Measurements from ENCODE around the gene RIPOR3. TPM values are rescaled to one million over a fixed set of nuclear protein-coding genes. Genes with fewer than 3 reads are reported as not detected.

RIPOR3 gene
- total and polyA plus RNA-seq, 9 of the 15 experiments (the other 6 are each of a cell fraction or from before 2014, with no cell fraction given) = 3.3 to 62.7 (median 21.4) TPM

DNA sequence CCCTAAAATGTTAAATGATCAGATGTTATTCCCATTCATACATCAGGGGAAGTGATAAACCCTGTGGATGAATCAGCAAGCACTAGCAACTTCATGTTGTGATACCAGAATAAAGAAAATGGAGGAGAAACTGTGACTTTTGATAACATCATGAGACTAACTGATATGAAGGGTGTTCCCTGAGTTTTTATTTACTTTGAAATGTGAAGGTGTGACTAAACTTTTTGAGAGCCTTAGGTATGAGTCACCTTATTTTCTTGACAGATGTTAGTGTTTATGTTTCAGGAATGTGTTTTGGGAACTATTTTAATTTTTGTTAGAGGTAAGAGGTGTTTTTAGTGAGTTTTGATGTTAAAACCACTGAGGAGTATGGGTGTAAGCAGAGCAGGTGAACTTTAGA, 44.5 kb upstream of the RIPOR3 start (continued):
- TF ChIP-seq CHD4 (IDR thresholded peaks at IDR 0.05; ENCODE audit: insufficient read depth, insufficient replicate concordance, low read depth, low read length, poor library complexity, severe bottlenecking) (no peak), C11orf30 (IDR thresholded peaks at IDR 0.05; ENCODE audit: low read depth) (0 out of 2 replicates have a peak, but pooled peaks have one; percentile 34), ZNF766 (CRISPR knock-in tag; conservative IDR thresholded peaks at IDR 0.05) (peak; percentile 52; the same call in 1 of the 2 replicates), EP400 (IDR thresholded peaks at IDR 0.05) (peak; percentile 19; the same call in 1 of the 2 replicates), FOXK2 (conservative IDR thresholded peaks at IDR 0.05 in 1 of 2, IDR thresholded peaks at IDR 0.05 in 1 of 2; ENCODE audit: low read depth in 2 of 2) (peak; percentile 44 to 48; a peak in 1 of 4 replicates), ZNF639 (CRISPR knock-in tag; conservative IDR thresholded peaks at IDR 0.05 in 1 of 2, IDR thresholded peaks at IDR 0.05 in 1 of 2) (0 out of 4 replicates have a peak, but pooled peaks of 1 of the 2 experiments have one; percentile 21), ZEB2 (IDR thresholded peaks at IDR 0.05) (peak; percentile 88), JUND (IDR thresholded peaks at IDR 0.05; ENCODE audit: borderline replicate concordance, low read depth, low read length) (peak; percentile 63; the same call in 1 of the 2 replicates), JUND (tag; IDR thresholded peaks at IDR 0.05; ENCODE audit: borderline replicate concordance, low read depth, low read length) (peak; percentile 79), ZNF592 (IDR thresholded peaks at IDR 0.05) (peak; percentile 32), GATAD2B (IDR thresholded peaks at IDR 0.05; ENCODE audit: borderline replicate concordance) (peak; percentile 45; the same call in 1 of the 2 replicates), SMARCC2 (IDR thresholded peaks at IDR 0.05; ENCODE audit: low read depth) (peak; percentile 59), MAFF (IDR thresholded peaks at IDR 0.05; ENCODE audit: low read length) (peak; percentile 12; the same call in 1 of the 2 replicates), TAF9B (IDR thresholded peaks at IDR 0.05; ENCODE audit: partially characterized antibody) (peak; percentile 35), NFE2 (IDR thresholded peaks at IDR 0.05; ENCODE audit: low read depth) (peak; percentile 72), EP300 (IDR thresholded peaks at IDR 0.05; ENCODE audit: low read length) (peak; percentile 43; the same call in 1 of the 2 replicates), NFXL1 (CRISPR knock-in tag; IDR thresholded peaks at IDR 0.05) (no peak), THAP12 (CRISPR knock-in tag; IDR thresholded peaks at IDR 0.05) (no peak)
- TF ChIP-seq, protein P1, sequence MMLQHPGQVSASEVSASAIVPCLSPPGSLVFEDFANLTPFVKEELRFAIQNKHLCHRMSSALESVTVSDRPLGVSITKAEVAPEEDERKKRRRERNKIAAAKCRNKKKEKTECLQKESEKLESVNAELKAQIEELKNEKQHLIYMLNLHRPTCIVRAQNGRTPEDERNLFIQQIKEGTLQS (IDR thresholded peaks at IDR 0.05) = peak; percentile 88
- TF ChIP-seq, protein P1 (CRISPR knock-in tag; conservative IDR thresholded peaks at IDR 0.05) = no peak

Measured in K562 (cell line).